Nephron (organoid): ENCODE data around the gene SPDEF.

Source experiments
- H3K27ac Mint-ChIP-seq, 3 experiments: 2 replicates each; pipeline ENCODE4 v1.8.0; 2020; ENCODE audit warnings: mixed read lengths in 3 of 3, mild to moderate bottlenecking in 2 of 3, moderate library complexity in 1 of 3
- H3K27me3 Mint-ChIP-seq: 2 replicates; pipeline ENCODE4 v1.8.0; 2021; ENCODE audit warnings: low read depth, mild to moderate bottlenecking, moderate library complexity, mixed read lengths
- H3K36me3 Mint-ChIP-seq: 2 replicates; pipeline ENCODE4 v1.8.0; 2020; ENCODE audit warnings: low read depth, mixed read lengths
- H3K4me1 Mint-ChIP-seq: 2 replicates; pipeline ENCODE4 v1.8.0; 2020; ENCODE audit warnings: mixed read lengths
- H3K4me3 Mint-ChIP-seq, 3 experiments: 2 replicates each; pipeline ENCODE4 v1.8.0; 2020; ENCODE audit warnings: mild to moderate bottlenecking in 3 of 3, mixed read lengths in 3 of 3, moderate library complexity in 2 of 3
- H3K9me3 Mint-ChIP-seq: 2 replicates; pipeline ENCODE4 v1.8.0; 2020; ENCODE audit warnings: mixed read lengths
- CTCF ChIP-seq, 3 experiments: fragments of 200-600 bp; sonication (generic); IDR thresholded peaks; one replicate each; pipeline ENCODE4 v1.5.0; 2021; ENCODE audit warnings: antibody characterized with exemption in 3 of 3; ENCODE audit not compliant: unreplicated experiment in 3 of 3

The SPDEF gene

GRCh38 chr6:34509782-34510181 lies 46.3 kb downstream of the SPDEF start:
- Mint-ChIP-seq H3K27me3 (peaks cover 4% of the 10 kb centered on the region), H3K4me1 (peaks cover 42% of the 10 kb centered on the region), H3K27ac (no peak overlapping the region), H3K4me3 (no peak overlapping the region), H3K9me3 (peaks cover 6% of the 10 kb centered on the region), H3K36me3 (no peaks in the 10 kb centered on the region)
- TF ChIP-seq CTCF (IDR thresholded peaks at IDR 0.05; ENCODE audit: unreplicated experiment in 3 of 3): no peak

GRCh38 chr6:34508425-34508824 lies 47.7 kb downstream of the SPDEF start:
- no peaks in the 10 kb centered on the region for H3K36me3 Mint-ChIP-seq
- H3K27ac Mint-ChIP-seq: no peak overlapping the region
- TF ChIP-seq CTCF (IDR thresholded peaks at IDR 0.05; ENCODE audit: unreplicated experiment in 3 of 3): no peak
- no peak overlapping the region for H3K4me3 Mint-ChIP-seq
- H3K9me3 Mint-ChIP-seq: peaks cover 11% of the 10 kb centered on the region
- H3K4me1 Mint-ChIP-seq: peaks cover 29% of the 10 kb centered on the region
- H3K27me3 Mint-ChIP-seq: peaks cover 2% of the 10 kb centered on the region

GRCh38 chr6:34506718-34507117 lies 49.4 kb downstream of the SPDEF start:
- no peaks in the 10 kb centered on the region for H3K36me3 Mint-ChIP-seq
- no peak overlapping the region for H3K27ac Mint-ChIP-seq
- H3K27me3 Mint-ChIP-seq: no peaks in the 10 kb centered on the region
- TF ChIP-seq CTCF (IDR thresholded peaks at IDR 0.05; ENCODE audit: unreplicated experiment in 3 of 3): no peak
- H3K9me3 Mint-ChIP-seq: peaks cover 15% of the 10 kb centered on the region
- H3K4me3 Mint-ChIP-seq: no peak overlapping the region
- peaks cover 13% of the 10 kb centered on the region for H3K4me1 Mint-ChIP-seq

GRCh38 chr6:34497411-34497810 lies 58.7 kb downstream of the SPDEF start:
- H3K9me3 Mint-ChIP-seq: peaks cover 15% of the 10 kb centered on the region
- TF ChIP-seq CTCF (IDR thresholded peaks at IDR 0.05; ENCODE audit: unreplicated experiment in 3 of 3): no peak
- peaks cover 3% of the 10 kb centered on the region for H3K36me3 Mint-ChIP-seq
- no peaks in the 10 kb centered on the region for H3K4me1 Mint-ChIP-seq
- no peak overlapping the region for H3K4me3 Mint-ChIP-seq
- H3K27ac Mint-ChIP-seq: no peak overlapping the region
- H3K27me3 Mint-ChIP-seq: no peaks in the 10 kb centered on the region

GRCh38 chr6:34496103-34496685 lies 59.9 kb downstream of the SPDEF start:
- peaks cover 2% of the 10 kb centered on the region for H3K4me1 Mint-ChIP-seq
- TF ChIP-seq CTCF (IDR thresholded peaks at IDR 0.05; ENCODE audit: unreplicated experiment in 3 of 3): no peak
- H3K4me3 Mint-ChIP-seq: no peak overlapping the region
- no peak overlapping the region for H3K27ac Mint-ChIP-seq
- H3K27me3 Mint-ChIP-seq: no peaks in the 10 kb centered on the region
- peaks cover 12% of the 10 kb centered on the region for H3K9me3 Mint-ChIP-seq
- H3K36me3 Mint-ChIP-seq: peaks cover 3% of the 10 kb centered on the region

- Mint-ChIP-seq H3K4me1 (peaks cover 11% of the 10 kb centered on the region), H3K27me3 (no peaks in the 10 kb centered on the region), H3K9me3 (peaks cover 4% of the 10 kb centered on the region), H3K36me3 (no peaks in the 10 kb centered on the region), H3K27ac (no peak overlapping the region), H3K4me3 (no peak overlapping the region)
- TF ChIP-seq CTCF (IDR thresholded peaks at IDR 0.05; ENCODE audit: unreplicated experiment in 3 of 3): no peak
Observed at GRCh38 chr6:34494973-34495372, 61.2 kb downstream of the SPDEF start.
